Measurements from ENCODE around the gene ANKDD1B.

Gene ANKDD1B

GRCh38 chr5:75716715-75717081, 105.4 kb downstream of the ANKDD1B start:
- TF ChIP-seq, protein P1, sequence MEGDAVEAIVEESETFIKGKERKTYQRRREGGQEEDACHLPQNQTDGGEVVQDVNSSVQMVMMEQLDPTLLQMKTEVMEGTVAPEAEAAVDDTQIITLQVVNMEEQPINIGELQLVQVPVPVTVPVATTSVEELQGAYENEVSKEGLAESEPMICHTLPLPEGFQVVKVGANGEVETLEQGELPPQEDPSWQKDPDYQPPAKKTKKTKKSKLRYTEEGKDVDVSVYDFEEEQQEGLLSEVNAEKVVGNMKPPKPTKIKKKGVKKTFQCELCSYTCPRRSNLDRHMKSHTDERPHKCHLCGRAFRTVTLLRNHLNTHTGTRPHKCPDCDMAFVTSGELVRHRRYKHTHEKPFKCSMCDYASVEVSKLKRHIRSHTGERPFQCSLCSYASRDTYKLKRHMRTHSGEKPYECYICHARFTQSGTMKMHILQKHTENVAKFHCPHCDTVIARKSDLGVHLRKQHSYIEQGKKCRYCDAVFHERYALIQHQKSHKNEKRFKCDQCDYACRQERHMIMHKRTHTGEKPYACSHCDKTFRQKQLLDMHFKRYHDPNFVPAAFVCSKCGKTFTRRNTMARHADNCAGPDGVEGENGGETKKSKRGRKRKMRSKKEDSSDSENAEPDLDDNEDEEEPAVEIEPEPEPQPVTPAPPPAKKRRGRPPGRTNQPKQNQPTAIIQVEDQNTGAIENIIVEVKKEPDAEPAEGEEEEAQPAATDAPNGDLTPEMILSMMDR (IDR thresholded peaks at IDR 0.05; ENCODE audit: low read depth, low read length), result no peak
- peak overlapping the region; percentile 96 to 98 for H3K4me3 ChIP-seq (replicated peaks in 1 of 2; ENCODE audit: low read depth in 2 of 2, low read length in 2 of 2)
- no peak for DNase-seq (ENCODE audit: low read depth in 2 of 2)

GRCh38 chr5:75717082-75717922, 106.0 kb downstream of the ANKDD1B start, which contains the start of gene POC5:
Gene POC5, minus strand, starts transcription at chr5:75717437. Its CDS starts 4,500 bp downstream, at chr5:75712937.
- H3K4me3 ChIP-seq (replicated peaks in 1 of 2; ENCODE audit: low read depth in 2 of 2, low read length in 2 of 2), result peak within 1 kb of the TSS; percentile 96 to 98
- TF ChIP-seq, protein P1 (IDR thresholded peaks at IDR 0.05; ENCODE audit: low read depth, low read length), result no peak
- peak; percentile 97 to 98 for DNase-seq (ENCODE audit: low read depth in 2 of 2)

DNA sequence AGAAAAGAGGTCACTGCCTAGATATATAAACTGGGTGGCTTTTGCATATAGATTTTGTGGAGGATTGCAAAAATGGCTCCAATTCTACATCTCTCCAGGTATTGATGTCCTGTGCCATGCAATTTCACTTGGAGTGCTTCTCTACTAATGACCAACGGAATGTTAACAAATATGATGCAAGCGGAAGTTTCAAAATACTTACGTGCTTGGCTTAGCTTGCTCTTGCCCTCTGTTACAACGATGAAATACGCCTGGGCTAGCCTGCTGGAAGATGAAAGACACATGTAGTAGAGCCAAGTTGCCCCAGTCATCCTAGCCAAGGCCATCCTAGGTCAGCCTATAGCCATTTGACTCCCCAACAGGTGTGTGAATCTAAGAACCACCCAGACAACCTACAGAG, 109.6 kb downstream of the ANKDD1B start:
- TF ChIP-seq, protein P1 (IDR thresholded peaks at IDR 0.05; ENCODE audit: low read depth, low read length), result no peak
- no peak for DNase-seq (ENCODE audit: low read depth in 2 of 2)
- H3K4me3 ChIP-seq (replicated peaks in 1 of 2; ENCODE audit: low read depth in 2 of 2, low read length in 2 of 2), result no peak overlapping the region
